Esophagus (tissue), 2 donors: ENCODE data around the gene METRN. TPM values are rescaled to one million over a fixed set of nuclear protein-coding genes. Genes with fewer than 3 reads are reported as not detected.

Source experiments
- H3K27ac ChIP-seq, 2 donors: one replicate each; pipeline ENCODE4 v1.5.1; 2013; ENCODE audit warnings: low read depth in 2 of 2, mild to moderate bottlenecking in 2 of 2, inconsistent platforms in 1 of 2, low read length in 1 of 2, moderate library complexity in 1 of 2
- H3K27me3 ChIP-seq, 2 donors: one replicate each; pipeline ENCODE4 v1.6.1; 2013; ENCODE audit warnings: low read length in 2 of 2, control low read depth in 1 of 2, mild to moderate bottlenecking in 1 of 2; ENCODE audit not compliant: insufficient read depth in 2 of 2, control insufficient read depth in 1 of 2
- H3K36me3 ChIP-seq, 2 donors: one replicate each; pipeline ENCODE4 v1.6.1; 2013; ENCODE audit warnings: low read length in 1 of 2; ENCODE audit not compliant: control insufficient read depth in 2 of 2, insufficient read depth in 2 of 2
- H3K4me1 ChIP-seq, 2 donors: one replicate each; pipeline ENCODE4 v1.6.1; 2013; ENCODE audit warnings: low read length in 1 of 2; ENCODE audit not compliant: control insufficient read depth in 2 of 2, insufficient read depth in 2 of 2
- H3K4me3 ChIP-seq, 2 donors: one replicate each; pipeline ENCODE4 v1.5.1; 2013; ENCODE audit warnings: low read length in 2 of 2, mild to moderate bottlenecking in 2 of 2, low read depth in 1 of 2, moderate library complexity in 1 of 2
- H3K9me3 ChIP-seq, 2 donors: one replicate each; pipeline ENCODE4 v1.6.1; 2013; ENCODE audit warnings: mild to moderate bottlenecking in 2 of 2, low read depth in 1 of 2, low read length in 1 of 2, moderate library complexity in 1 of 2; ENCODE audit not compliant: control insufficient read depth in 2 of 2, insufficient read depth in 1 of 2
- WGBS, 2 donors: extraction: QIAGEN DNeasy Blood & Tissue Kit; methylation state at CpG; one replicate each; pipeline ENCODE4 v1.1.7; 2013; 5-methylcytosine and 5-hydroxymethylcytosine counted together
- polyA plus RNA-seq, 2 donors: library from polyadenylated mRNA; stranded (reverse); fragments of 200-250 nt; gene quantifications; one replicate each; pipeline ENCODE4 v1.2.3, GENCODE V29; 2013
- donor health status: healthy with polysubstance abuse.
- donor health status: Bipolar disorder and iron deficiency.

METRN gene
- polyA plus RNA-seq, 2 donors: 6.5 to 11.5 TPM

DNA sequence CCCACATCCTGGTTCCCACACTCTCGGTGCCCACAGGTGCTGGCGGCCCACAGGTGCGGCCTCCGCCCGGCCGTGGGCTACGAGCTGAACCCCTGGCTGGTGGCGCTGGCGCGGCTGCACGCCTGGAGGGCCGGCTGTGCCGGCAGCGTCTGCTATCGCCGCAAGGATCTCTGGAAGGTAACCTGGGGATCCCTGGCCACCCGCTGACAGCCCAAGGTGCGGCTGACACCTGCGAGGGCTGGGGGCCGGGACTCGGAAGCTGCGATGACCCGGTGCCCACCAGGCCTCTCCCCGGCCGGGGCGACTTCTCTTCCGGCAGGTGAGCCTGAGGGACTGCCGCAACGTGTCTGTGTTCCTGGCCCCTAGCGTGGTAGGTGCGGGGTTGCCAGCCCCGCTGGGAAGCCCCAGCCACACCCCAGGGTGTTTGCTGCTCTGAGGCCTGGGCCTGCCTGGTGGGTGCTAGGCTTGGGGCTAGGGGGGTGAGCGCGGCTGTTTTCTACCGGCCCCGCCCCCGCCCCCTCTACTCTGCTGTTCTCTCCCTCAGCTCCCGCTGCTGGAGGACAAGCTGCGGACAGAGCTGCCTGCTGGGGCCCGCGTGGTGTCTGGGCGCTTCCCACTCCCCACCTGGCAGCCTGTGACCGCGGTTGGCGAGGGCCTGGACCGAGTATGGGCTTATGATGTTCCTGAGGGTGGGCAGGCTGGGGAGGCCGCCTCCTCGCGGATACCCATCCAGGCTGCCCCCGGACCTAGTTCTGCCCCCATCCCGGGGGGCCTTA lies 7.0 kb downstream of the METRN start:
- Histone ChIP-seq H3K4me3 (peak overlapping the region; percentile 65 to 85), H3K36me3 (no peaks in the 10 kb centered on the region), H3K27ac (peak overlapping the region; percentile 29 to 78), H3K27me3 (no peaks in the 10 kb centered on the region), H3K4me1 (peaks cover 9 to 21% of the 10 kb centered on the region in 2 donors), H3K9me3 (no peaks in the 10 kb centered on the region)
- 74 to 80% methylated on average over 51 of the region's 51 CpGs for WGBS, 2 donors

DNA sequence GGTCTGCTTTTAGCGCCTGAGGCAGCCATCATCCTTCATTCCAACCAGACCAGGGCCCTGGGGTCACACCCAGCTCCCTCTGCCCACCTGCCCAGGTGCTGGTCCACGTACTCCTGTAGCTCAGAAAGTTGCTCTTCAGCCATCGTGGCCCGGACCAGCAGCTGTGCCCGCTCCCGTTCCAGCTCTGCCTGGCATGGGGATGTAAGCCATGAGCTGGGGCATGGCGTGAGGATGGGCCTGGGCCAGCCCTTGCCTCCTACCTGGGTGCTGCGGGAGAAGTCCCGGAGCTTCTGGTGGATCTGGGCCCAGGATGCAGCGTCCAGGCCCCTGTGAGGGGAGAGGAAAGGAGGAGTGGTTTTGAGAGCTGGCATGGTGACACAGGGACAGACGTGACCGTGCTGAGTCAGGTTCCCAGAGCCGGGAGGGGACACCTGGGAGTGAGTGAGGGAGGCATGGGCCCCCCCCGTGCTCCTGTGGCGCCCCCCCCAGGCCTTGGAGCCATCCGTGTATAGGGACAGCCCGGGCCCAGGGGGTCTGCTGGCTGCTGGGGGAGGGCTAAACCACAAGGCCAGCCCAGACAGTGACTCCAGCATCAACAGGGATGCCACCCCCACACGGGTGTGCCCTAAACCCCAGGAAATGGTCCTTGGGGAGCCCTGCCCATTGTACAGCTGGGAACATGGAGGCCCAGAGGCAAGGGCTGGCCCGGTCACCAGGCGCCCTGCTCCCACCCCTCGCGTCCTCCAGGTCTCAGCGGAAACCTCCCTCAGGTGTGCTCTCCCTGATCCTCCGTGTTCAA lies 8.1 kb downstream of the METRN start:
- Histone ChIP-seq H3K4me1 (peaks cover 11 to 28% of the 10 kb centered on the region in 2 donors), H3K36me3 (no peaks in the 10 kb centered on the region), H3K9me3 (no peaks in the 10 kb centered on the region), H3K27ac (no peak overlapping the region), H3K4me3 (no peak overlapping the region), H3K27me3 (peaks cover 0 to 4% of the 10 kb centered on the region in 2 donors)
- WGBS, 2 donors: 77 to 79% methylated on average over 24 of the region's 24 CpGs

DNA sequence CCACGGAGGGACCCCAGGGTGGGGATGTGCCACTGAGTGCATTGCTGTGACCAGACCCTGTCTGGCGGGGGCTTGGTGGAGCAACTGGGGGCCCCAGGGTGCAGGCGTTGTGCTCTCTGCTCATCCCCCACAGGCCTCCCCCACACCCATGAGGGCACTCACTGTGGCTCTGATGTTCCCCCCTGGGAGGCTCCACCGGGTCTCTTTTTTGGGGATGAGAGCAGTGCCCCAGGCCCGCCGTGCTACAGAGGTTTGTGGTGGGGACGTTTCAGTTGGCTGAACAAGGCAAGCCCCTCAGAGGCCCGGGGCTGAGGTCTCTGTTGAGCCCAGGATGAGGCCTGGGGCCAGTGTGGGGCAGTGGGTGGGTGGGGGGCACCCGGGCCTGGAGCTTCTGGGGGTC lies 8.8 kb downstream of the METRN start:
- peaks cover 14 to 34% of the 10 kb centered on the region in 2 donors for H3K4me1 ChIP-seq
- H3K4me3 ChIP-seq: no peak overlapping the region
- peaks cover 0 to 8% of the 10 kb centered on the region in 2 donors for H3K27me3 ChIP-seq
- no peaks in the 10 kb centered on the region for H3K36me3 ChIP-seq
- 85 to 86% methylated on average over 9 of the region's 9 CpGs for WGBS, 2 donors
- H3K9me3 ChIP-seq: no peaks in the 10 kb centered on the region
- no peak overlapping the region for H3K27ac ChIP-seq

DNA sequence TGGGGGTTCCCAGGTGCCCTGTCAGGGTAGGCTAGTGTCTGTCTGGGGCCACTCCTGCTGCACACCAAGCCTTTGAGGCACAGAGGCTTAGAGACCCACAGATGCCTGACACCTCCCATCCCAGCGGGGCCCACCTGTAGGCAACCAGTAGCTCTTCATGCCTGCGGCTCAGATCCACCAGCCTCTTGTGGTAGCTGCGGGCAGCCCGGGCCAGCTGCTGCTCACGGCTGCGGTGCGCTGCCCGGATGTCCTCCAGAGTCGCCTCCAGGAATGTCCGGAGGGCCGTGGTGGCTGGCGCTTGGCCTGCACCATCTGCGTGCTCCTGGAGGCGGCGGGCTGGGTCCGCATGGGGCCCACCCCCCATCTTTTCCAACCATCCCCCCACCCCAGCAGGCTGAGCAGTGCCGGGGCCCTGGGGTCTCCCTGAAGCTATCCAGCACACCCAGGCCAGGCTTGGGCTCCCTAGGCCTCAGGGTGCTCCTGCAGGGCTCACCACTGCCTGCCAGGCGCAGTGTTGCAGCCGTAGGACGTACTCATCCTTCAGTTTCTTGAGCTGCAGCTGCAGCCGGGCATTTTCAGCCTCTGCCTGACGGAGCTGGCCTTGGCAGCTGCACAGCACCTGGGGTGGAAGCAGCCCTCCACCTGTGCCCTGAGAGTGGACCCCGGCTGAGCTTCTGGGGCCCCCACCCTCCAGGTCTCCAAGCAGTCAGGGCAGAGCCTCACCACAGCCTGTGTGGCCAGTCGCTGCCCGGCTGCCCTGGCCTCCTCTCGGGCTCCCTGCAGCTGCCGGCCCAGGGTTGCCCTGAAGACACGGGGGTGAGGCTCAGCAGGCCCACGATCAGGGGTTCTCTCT lies 9.5 kb downstream of the METRN start:
- Histone ChIP-seq H3K4me1 (peaks cover 14 to 38% of the 10 kb centered on the region in 2 donors), H3K4me3 (no peak overlapping the region), H3K27me3 (peaks cover 0 to 8% of the 10 kb centered on the region in 2 donors), H3K27ac (no peak overlapping the region), H3K9me3 (no peaks in the 10 kb centered on the region), H3K36me3 (no peaks in the 10 kb centered on the region)
- WGBS, 2 donors: 63 to 68% methylated on average over 29 of the region's 29 CpGs

DNA sequence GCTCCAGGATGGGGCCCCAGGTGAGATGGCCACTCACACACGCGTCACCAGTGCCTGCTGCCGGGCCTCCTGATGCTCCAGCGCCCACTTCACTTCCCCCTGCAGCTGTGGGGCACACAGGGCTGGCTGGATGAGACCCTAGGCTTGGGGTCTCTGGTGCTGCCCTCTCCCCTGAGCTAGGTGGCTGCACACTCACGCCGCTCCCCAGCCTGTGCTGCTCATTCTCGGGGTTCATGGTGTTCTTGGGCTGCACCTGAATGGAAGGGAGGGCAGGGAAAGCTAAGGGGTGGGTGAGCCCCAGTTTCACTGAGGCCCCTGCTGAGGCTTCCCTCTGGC lies 10.1 kb downstream of the METRN start:
- Histone ChIP-seq H3K4me3 (no peak overlapping the region), H3K9me3 (no peaks in the 10 kb centered on the region), H3K27ac (no peak overlapping the region), H3K36me3 (no peaks in the 10 kb centered on the region), H3K4me1 (peaks cover 14 to 35% of the 10 kb centered on the region in 2 donors), H3K27me3 (peaks cover 0 to 8% of the 10 kb centered on the region in 2 donors)
- 63 to 75% methylated on average over 6 to 7 of the region's 7 CpGs for WGBS, 2 donors

DNA sequence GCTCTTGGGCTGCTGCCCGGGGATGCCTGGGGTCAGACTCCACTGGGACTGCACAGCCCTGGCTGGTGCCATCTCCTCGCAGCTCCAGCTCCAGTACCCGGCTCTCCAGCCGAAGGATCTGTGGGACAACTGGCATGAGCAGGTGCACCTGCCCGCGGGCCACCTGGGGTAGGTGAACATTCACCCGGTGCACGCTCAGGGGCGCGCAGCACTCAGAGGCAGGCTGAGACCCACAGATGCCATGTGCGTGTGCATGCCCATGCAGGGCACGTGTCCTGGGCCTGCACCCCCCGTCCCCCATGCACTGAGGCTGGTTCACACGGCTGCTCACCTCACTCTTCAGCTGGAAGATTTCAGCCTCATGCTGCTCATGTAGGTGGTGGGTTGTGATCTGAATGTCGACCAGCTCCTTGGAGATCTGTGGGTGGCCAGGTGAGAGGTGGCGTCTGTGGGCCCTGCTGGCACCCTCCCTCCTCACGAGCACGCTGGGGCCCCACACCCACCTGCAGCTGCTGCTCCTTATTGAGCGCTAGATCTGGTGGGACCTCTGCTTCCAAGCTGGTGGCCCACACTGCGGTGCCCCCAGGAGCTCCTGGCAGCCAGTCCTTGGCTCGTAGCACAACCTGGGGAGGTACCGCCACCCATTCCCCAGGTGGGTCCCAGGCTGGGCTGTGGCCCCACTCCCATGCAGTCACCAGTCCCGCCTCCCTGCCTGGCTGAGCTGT lies 10.7 kb downstream of the METRN start:
- H3K4me3 ChIP-seq: no peak overlapping the region
- peaks cover 0 to 1% of the 10 kb centered on the region in 2 donors for H3K36me3 ChIP-seq
- peaks cover 0 to 8% of the 10 kb centered on the region in 2 donors for H3K27me3 ChIP-seq
- H3K4me1 ChIP-seq: peaks cover 10 to 32% of the 10 kb centered on the region in 2 donors
- 60 to 62% methylated on average over 23 of the region's 23 CpGs for WGBS, 2 donors
- H3K9me3 ChIP-seq: no peaks in the 10 kb centered on the region
- H3K27ac ChIP-seq: no peak overlapping the region

DNA sequence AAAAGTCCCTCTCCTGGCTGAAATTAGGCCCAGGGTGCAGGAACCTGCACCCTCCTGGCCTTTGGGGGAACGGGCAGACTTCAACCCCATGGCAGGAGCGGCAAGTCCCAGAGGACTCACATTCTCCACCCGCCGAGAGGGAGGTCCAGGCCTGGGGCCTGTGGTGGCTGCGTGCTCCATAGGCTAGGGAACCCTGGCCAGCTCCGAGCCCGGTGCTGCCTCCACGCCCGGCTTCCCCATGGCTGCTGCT lies 11.2 kb downstream of the METRN start:
- 19 to 23% methylated on average over 9 of the region's 9 CpGs for WGBS, 2 donors
- peaks cover 0 to 8% of the 10 kb centered on the region in 2 donors for H3K27me3 ChIP-seq

DNA sequence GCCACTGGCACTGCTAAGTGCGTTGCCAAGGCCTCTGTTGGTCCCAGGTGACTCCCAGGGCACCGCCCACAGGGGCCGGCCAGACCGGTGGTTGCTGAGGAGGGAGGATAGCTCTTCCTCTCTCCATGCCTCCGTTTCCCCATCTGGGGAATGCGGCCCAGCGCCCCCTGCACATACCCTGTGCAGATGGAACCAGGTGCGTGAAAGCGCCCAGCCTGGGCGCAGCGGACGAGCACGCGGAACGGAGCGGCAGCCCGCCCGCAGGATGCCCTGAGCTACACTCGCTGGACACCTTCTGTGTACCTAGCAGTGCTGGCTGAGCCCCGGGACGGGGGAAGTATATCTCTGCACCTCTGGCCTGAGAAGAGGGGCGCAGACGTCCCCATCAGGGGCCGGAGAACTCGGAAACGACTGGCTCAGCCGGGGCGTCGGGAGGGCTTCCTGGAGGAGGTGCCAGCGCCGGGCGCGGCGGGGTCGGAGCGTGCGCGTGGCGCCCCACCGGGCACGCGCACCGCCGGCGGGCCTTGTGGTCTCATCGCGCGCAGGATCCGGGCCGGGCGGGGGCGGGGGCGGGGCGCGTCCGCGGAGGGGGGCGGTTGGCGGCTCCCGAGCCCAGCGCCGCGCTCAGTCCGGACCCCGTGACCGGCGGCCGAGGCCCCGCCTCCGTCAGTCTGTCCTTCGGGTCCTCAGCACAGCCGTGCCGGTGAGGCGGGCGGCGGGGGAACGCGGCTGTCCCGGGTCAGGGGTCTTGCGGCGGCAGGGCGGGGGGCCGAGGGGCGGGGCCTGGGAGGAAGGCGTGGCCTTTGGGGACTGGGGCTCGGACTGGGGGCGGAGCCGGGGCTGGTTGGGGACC lies 11.7 kb downstream of the METRN start, which contains the start of the genes CCDC78 and HAGHL:
CCDC78 (minus strand) TSS at position 6 of the 853 bp plus-strand sequence. CDS start 76 bp downstream, outside the sequence.
HAGHL (plus strand) TSS at position 669 of the 853 bp plus-strand sequence. CDS start 404 bp downstream, outside the sequence.
- peaks cover 8 to 27% of the 10 kb centered on the region in 2 donors for H3K4me1 ChIP-seq
- WGBS, 2 donors: 2 to 3% methylated on average over 71 to 88 of the region's 88 CpGs
- H3K27ac ChIP-seq: peak within 1 kb of the TSS in 1 of 2 donors; percentile 49
- no peaks in the 10 kb centered on the region for H3K9me3 ChIP-seq
- H3K27me3 ChIP-seq: peaks cover 0 to 8% of the 10 kb centered on the region in 2 donors
- H3K36me3 ChIP-seq: peaks cover 0 to 11% of the 10 kb centered on the region in 2 donors
- peak within 1 kb of the TSS; percentile 34 to 43 for H3K4me3 ChIP-seq

More for the DNA sequence above, 11.2 kb downstream of the METRN start:
- no peak overlapping the region for H3K4me3 ChIP-seq
- H3K9me3 ChIP-seq: no peaks in the 10 kb centered on the region
- no peak overlapping the region for H3K27ac ChIP-seq
- peaks cover 10 to 32% of the 10 kb centered on the region in 2 donors for H3K4me1 ChIP-seq
- H3K36me3 ChIP-seq: peaks cover 0 to 6% of the 10 kb centered on the region in 2 donors
